Prostate gland (tissue), 2 donors: ENCODE measurements around the gene PUS10. TPM values are rescaled to one million over a fixed set of nuclear protein-coding genes. Genes with fewer than 3 reads are reported as not detected.

Experiments
- DNase-seq: peaks from one replicate; pipeline ENCODE4 v3.0.0-alpha.2; 2019; ENCODE audit warnings: low spot score
- H3K27ac ChIP-seq, 2 donors: fragments of 200-600 bp; sonication (generic); 2 replicates each; pipeline ENCODE4 v1.5.1; 2017 to 2019
- H3K27me3 ChIP-seq: fragments of 200-600 bp; sonication (generic); replicated peaks from 2 replicates; pipeline ENCODE4 v1.5.1; 2019; ENCODE audit not compliant: insufficient read depth
- H3K36me3 ChIP-seq, 2 donors: fragments of 200-600 bp; sonication (generic); 1 replicate in 1 of 2; 2 replicates in 1 of 2; pipeline versions ENCODE4 v1.5.1 to v1.8.1; 2017 to 2019
- H3K4me1 ChIP-seq: fragments of 200-600 bp; sonication (generic); replicated peaks from 2 replicates; pipeline ENCODE4 v1.5.1; 2019
- H3K4me3 ChIP-seq, 2 donors: fragments of 200-600 bp; sonication (generic); 2 replicates each; pipeline ENCODE4 v1.5.1; 2017 to 2019
- H3K9me3 ChIP-seq: fragments of 200-600 bp; sonication (generic); 2 replicates; pipeline ENCODE4 v1.5.1; 2017
- CTCF ChIP-seq, 4 experiments: fragments of 200-600 bp in 2 of 4; fragments of 450-650 bp in 2 of 4; sonication (generic) in 2 of 4; IDR thresholded peaks; 1 replicate in 3 of 4; 2 replicates in 1 of 4; pipeline ENCODE4 v1.5.1; 2016 to 2019; ENCODE audit warnings: antibody characterized with exemption in 4 of 4, mild to moderate bottlenecking in 2 of 4, moderate library complexity in 2 of 4
- POLR2A ChIP-seq: fragments of 450-650 bp; IDR thresholded peaks from one replicate; pipeline ENCODE4 v1.6.1; 2016; ENCODE audit warnings: antibody characterized with exemption, mild to moderate bottlenecking
- POLR2AphosphoS5 ChIP-seq: sonication (generic); formaldehyde crosslinking; IDR thresholded peaks from one replicate; pipeline ENCODE4 v1.6.1; 2017; ENCODE audit warnings: antibody characterized with exemption
- WGBS: methylation state at CpG from one replicate; pipeline ENCODE4 v1.1.5; 2018; 5-methylcytosine and 5-hydroxymethylcytosine counted together
- intact Hi-C: fragments of 100-400 bp; cut with DNase I; formaldehyde crosslinking; loops from one replicate; pipeline ENCODE4 v1.14.2; 2022
- total RNA-seq, 2 donors: library from RNA; depleted of rRNA; stranded (reverse); fragments of >200 nt; gene quantifications; one replicate each; pipeline ENCODE4 v1.1.0, GENCODE V29; 2016

The PUS10 gene
- total RNA-seq, 2 donors from 2014 or later, result 5.6 to 10.1 TPM

GRCh38 chr2:61017003-61017555, 976 bp downstream of the PUS10 start:
- no peaks in the 10 kb centered on the region for H3K27me3 ChIP-seq

GRCh38 chr2:61016392-61017002, 1.6 kb downstream of the PUS10 start:
- H3K36me3 ChIP-seq, result no peaks in the 10 kb centered on the region
- H3K4me1 ChIP-seq, result no peaks in the 10 kb centered on the region
- peak overlapping the region; percentile 92 to 96 for H3K27ac ChIP-seq
- WGBS, result 2% methylated on average over 16 of the region's 16 CpGs
- H3K27me3 ChIP-seq, result no peaks in the 10 kb centered on the region
- no peaks in the 10 kb centered on the region for H3K9me3 ChIP-seq
- DNase-seq, result peak; percentile 55
- H3K4me3 ChIP-seq, result peak overlapping the region; percentile 62 to 83
- TF ChIP-seq CTCF (IDR thresholded peaks at IDR 0.05) (no peak), POLR2AphosphoS5 (no peak)
- intact Hi-C loops, result no loop called here

More at GRCh38 chr2:61017003-61017555, 976 bp downstream of the PUS10 start:
- WGBS, result under 1% methylated on average over 27 of the region's 27 CpGs
- Histone ChIP-seq H3K36me3 (no peaks in the 10 kb centered on the region), H3K9me3 (no peaks in the 10 kb centered on the region), H3K27ac (peak overlapping the region; percentile 92 to 96), H3K4me3 (peak overlapping the region; percentile 62 to 83), H3K4me1 (no peaks in the 10 kb centered on the region)
- peak in 1 of 4 experiments; percentile 6 for TF ChIP-seq CTCF (IDR thresholded peaks at IDR 0.05)
- TF ChIP-seq POLR2AphosphoS5, result peak; percentile 67
- TF ChIP-seq POLR2A, result peak; percentile 42
- intact Hi-C loops, result no loop called here
- peak; percentile 77 for DNase-seq

- peak; percentile 69 for DNase-seq
- intact Hi-C loops, result no loop called here
Measured at GRCh38 chr2:61015976-61016375, 2.1 kb downstream of the PUS10 start.

GRCh38 chr2:61014763-61015162, 3.3 kb downstream of the PUS10 start:
- H3K27ac ChIP-seq, result no peak overlapping the region

More at GRCh38 chr2:61015976-61016375, 2.1 kb downstream of the PUS10 start:
- peak overlapping the region; percentile 62 to 83 for H3K4me3 ChIP-seq
- H3K4me1 ChIP-seq, result no peaks in the 10 kb centered on the region
- TF ChIP-seq CTCF (IDR thresholded peaks at IDR 0.05) (no peak), POLR2A (no peak), POLR2AphosphoS5 (peak; percentile 75)
- H3K27ac ChIP-seq, result peak overlapping the region; percentile 92 to 96
- no peaks in the 10 kb centered on the region for H3K27me3 ChIP-seq
- 4% methylated on average over 2 of the region's 2 CpGs for WGBS
- H3K36me3 ChIP-seq, result no peaks in the 10 kb centered on the region
- no peaks in the 10 kb centered on the region for H3K9me3 ChIP-seq

More at GRCh38 chr2:61014763-61015162, 3.3 kb downstream of the PUS10 start:
- H3K9me3 ChIP-seq, result no peaks in the 10 kb centered on the region
- no peaks in the 10 kb centered on the region for H3K4me1 ChIP-seq
- H3K27me3 ChIP-seq, result no peaks in the 10 kb centered on the region
- intact Hi-C loops, result no loop called here
- DNase-seq, result no peak
- WGBS, result 71% methylated on average over 3 of the region's 3 CpGs
- no peaks in the 10 kb centered on the region for H3K36me3 ChIP-seq
- no peak for TF ChIP-seq CTCF (IDR thresholded peaks at IDR 0.05)
- TF ChIP-seq POLR2AphosphoS5, result no peak
- TF ChIP-seq POLR2A, result no peak
- H3K4me3 ChIP-seq, result no peak overlapping the region
